Ascending aorta (tissue), 2 donors: ENCODE results near the gene BLOC1S3. TPM values are rescaled to one million over a fixed set of nuclear protein-coding genes. Genes with fewer than 3 reads are reported as not detected.

Experiments
- DNase-seq, 2 donors: peaks; one replicate each; pipeline ENCODE4 v3.0.0-alpha.2; 2019; ENCODE audit warnings: low spot score in 2 of 2
- H3K27ac ChIP-seq, 2 donors: fragments of 200-600 bp; sonication (generic); one replicate each; pipeline ENCODE4 v1.5.1; 2016 to 2017; ENCODE audit warnings: mild to moderate bottlenecking in 1 of 2
- H3K27me3 ChIP-seq: fragments of 200-600 bp; sonication (generic); one replicate; pipeline ENCODE4 v1.5.1; 2017
- H3K36me3 ChIP-seq, 2 donors: fragments of 200-600 bp; sonication (generic); one replicate each; pipeline ENCODE4 v1.5.1; 2016
- H3K4me1 ChIP-seq, 2 donors: fragments of 200-600 bp; sonication (generic); one replicate each; pipeline ENCODE4 v1.5.1; 2016 to 2017; ENCODE audit warnings: mild to moderate bottlenecking in 1 of 2
- H3K4me3 ChIP-seq, 2 donors: fragments of 200-600 bp; sonication (generic); one replicate each; pipeline ENCODE4 v1.5.1; 2016 to 2017; ENCODE audit warnings: mild to moderate bottlenecking in 1 of 2
- H3K9me3 ChIP-seq, 2 donors: fragments of 200-600 bp; sonication (generic); one replicate each; pipeline ENCODE4 v1.5.1; 2016
- intact Hi-C: fragments of 100-400 bp; cut with DNase I; formaldehyde crosslinking; loops from one replicate; pipeline ENCODE4 v1.15.1; 2023
- total RNA-seq: library from RNA; depleted of rRNA; stranded (reverse); fragments of >200 nt; gene quantifications from one replicate; pipeline ENCODE4 v1.1.0, GENCODE V29; 2016
- TF ChIP-seq, protein P1 (sequence below), 3 experiments: fragments of 200-600 bp in 2 of 3; fragments of 450-650 bp in 1 of 3; sonication (generic) in 2 of 3; IDR thresholded peaks; one replicate each; pipeline ENCODE4 v1.5.1; 2016 to 2019; ENCODE audit warnings: antibody characterized with exemption in 3 of 3, mild to moderate bottlenecking in 1 of 3, moderate library complexity in 1 of 3

BLOC1S3 gene
- total RNA-seq, 1 donor from 2014 or later: 0.32 TPM

DNA sequence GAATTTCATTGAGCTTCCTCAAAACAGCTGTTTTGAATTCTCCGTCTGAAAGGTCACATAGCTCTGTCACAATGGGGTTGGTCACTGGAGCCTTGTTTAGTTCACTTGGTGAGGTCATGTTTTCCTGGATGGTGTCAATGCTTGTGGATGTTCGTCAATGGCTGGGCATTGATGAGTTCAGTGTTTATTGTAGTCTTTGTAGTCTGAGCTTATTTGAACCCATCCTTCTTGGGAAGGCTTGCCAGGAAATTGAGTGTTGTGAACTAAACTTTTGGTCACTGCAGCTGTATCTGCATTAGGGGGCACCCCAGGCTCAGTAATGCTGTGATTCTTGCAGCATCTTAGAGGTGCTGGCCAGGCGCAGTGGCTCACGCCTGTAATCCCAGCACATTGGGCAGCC, 22.0 kb downstream of the BLOC1S3 start:
- Histone ChIP-seq H3K9me3 (no peaks in the 10 kb centered on the region), H3K4me3 (no peak overlapping the region), H3K27ac (no peak overlapping the region), H3K4me1 (no peaks in the 10 kb centered on the region), H3K36me3 (no peaks in the 10 kb centered on the region), H3K27me3 (no peaks in the 10 kb centered on the region)
- intact Hi-C loops: no loop called here
- TF ChIP-seq, protein P1, sequence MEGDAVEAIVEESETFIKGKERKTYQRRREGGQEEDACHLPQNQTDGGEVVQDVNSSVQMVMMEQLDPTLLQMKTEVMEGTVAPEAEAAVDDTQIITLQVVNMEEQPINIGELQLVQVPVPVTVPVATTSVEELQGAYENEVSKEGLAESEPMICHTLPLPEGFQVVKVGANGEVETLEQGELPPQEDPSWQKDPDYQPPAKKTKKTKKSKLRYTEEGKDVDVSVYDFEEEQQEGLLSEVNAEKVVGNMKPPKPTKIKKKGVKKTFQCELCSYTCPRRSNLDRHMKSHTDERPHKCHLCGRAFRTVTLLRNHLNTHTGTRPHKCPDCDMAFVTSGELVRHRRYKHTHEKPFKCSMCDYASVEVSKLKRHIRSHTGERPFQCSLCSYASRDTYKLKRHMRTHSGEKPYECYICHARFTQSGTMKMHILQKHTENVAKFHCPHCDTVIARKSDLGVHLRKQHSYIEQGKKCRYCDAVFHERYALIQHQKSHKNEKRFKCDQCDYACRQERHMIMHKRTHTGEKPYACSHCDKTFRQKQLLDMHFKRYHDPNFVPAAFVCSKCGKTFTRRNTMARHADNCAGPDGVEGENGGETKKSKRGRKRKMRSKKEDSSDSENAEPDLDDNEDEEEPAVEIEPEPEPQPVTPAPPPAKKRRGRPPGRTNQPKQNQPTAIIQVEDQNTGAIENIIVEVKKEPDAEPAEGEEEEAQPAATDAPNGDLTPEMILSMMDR (IDR thresholded peaks at IDR 0.05): no peak
- no peak for DNase-seq

DNA sequence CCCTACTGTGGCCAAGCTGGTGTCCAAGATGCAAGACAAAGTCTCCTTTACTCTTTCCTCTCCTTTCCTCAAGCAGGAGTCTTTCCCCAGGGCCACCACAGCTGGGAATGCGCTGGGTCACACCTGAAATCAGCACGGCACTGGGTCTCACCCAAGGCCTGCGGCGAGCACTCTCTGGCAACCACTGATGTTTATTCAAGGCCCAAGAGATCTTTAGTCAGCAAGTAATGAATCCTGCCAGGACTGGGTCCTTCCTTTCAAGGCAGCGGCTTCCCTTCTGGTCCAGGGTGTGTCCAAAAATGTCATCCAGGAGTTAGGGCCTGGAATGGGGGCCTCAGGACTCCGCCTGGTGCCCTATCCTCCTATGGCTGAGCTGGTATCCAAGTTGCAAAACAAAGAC, 24.1 kb downstream of the BLOC1S3 start:
- TF ChIP-seq, protein P1 (IDR thresholded peaks at IDR 0.05): no peak
- Histone ChIP-seq H3K36me3 (no peaks in the 10 kb centered on the region), H3K4me3 (no peak overlapping the region), H3K27ac (no peak overlapping the region), H3K4me1 (no peaks in the 10 kb centered on the region), H3K27me3 (no peaks in the 10 kb centered on the region), H3K9me3 (no peaks in the 10 kb centered on the region)
- intact Hi-C loops: no loop called here
- no peak for DNase-seq

DNA sequence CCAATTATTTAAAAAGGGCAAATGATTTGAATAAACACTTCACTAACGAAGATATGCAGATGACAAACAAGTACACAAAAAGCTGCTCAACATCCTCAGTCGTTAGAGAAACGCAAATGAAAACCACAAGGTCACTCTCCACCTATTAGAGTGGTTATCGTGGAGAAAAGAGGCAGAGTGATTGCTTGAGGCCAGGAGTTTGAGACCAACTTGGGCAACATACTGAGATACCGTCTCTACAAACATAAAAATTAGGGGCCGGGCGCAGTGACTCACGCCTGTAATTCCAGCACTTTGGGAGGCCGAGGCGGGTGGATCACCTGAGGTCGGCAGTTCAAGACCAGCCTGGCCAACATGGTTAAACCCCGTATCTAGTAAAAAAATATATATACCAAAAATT, 27.2 kb downstream of the BLOC1S3 start:
- TF ChIP-seq, protein P1 (IDR thresholded peaks at IDR 0.05): no peak

DNA sequence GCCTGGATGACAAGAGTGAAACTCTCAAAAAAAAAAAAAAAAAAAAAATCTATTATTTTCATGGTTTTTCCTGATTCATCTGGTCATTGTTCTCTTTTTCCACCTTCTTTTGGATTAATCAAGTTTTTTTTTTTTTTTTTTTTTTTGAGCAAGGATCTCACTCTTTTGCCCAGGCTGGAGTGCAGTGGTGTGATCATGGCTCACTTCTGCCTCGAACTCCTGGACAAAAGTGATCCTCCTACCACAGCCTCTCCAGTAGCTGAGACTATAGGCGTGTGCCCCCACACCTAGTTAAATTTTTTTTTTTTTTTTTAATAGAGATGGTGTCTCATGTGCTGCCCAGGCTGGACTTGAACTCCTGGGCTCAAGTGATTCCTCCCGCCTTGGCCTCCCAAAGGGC, 27.7 kb downstream of the BLOC1S3 start:
- Histone ChIP-seq H3K9me3 (no peaks in the 10 kb centered on the region), H3K27me3 (no peaks in the 10 kb centered on the region), H3K36me3 (no peaks in the 10 kb centered on the region), H3K27ac (no peak overlapping the region), H3K4me3 (no peak overlapping the region), H3K4me1 (no peaks in the 10 kb centered on the region)
- DNase-seq: no peak
- TF ChIP-seq, protein P1 (IDR thresholded peaks at IDR 0.05): no peak
- intact Hi-C loops: no loop called here

More for the DNA sequence above, 27.2 kb downstream of the BLOC1S3 start:
- no peaks in the 10 kb centered on the region for H3K36me3 ChIP-seq
- no peaks in the 10 kb centered on the region for H3K4me1 ChIP-seq
- DNase-seq: no peak
- no peak overlapping the region for H3K27ac ChIP-seq
- no peak overlapping the region for H3K4me3 ChIP-seq
- no peaks in the 10 kb centered on the region for H3K27me3 ChIP-seq
- intact Hi-C loops: no loop called here
- no peaks in the 10 kb centered on the region for H3K9me3 ChIP-seq

DNA sequence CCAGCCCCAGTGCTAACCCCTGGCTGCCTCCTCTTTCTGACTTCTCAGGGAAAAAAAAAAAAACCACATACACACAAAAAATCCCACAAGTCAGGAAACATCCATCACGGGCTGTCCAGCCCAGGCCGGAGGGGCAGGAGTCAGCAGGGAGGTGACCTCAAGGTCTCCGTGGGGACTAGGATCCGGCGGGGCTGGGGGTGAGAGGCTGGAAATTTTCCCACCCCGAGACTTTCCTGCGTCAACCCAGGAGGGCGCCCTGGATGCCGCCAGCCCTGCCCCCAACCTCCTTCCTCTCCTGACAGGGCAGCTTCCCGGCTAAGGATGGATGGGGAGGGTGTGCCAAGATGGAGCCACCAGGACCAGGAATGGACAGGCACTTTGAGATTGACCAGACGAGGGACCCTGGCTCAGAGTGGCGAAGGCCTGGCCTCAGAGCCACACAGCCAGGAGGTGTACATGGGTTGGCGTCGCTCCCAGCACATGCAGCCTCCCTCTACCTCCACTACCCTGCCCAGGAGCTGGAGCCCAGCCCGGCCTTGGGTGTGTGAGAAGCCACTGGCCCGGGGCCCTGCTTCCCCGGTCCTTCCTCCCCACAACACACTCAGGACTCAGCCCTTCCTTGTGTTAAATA, 33.3 kb downstream of the BLOC1S3 start:
- H3K27ac ChIP-seq: peak overlapping the region in 1 of 2 donors; percentile 25
- H3K9me3 ChIP-seq: no peaks in the 10 kb centered on the region
- H3K4me1 ChIP-seq: no peaks in the 10 kb centered on the region
- H3K36me3 ChIP-seq: no peaks in the 10 kb centered on the region
- H3K27me3 ChIP-seq: no peaks in the 10 kb centered on the region
- H3K4me3 ChIP-seq: no peak overlapping the region
- intact Hi-C loops: no loop called here
- TF ChIP-seq, protein P1 (IDR thresholded peaks at IDR 0.05): no peak
- no peak for DNase-seq

DNA sequence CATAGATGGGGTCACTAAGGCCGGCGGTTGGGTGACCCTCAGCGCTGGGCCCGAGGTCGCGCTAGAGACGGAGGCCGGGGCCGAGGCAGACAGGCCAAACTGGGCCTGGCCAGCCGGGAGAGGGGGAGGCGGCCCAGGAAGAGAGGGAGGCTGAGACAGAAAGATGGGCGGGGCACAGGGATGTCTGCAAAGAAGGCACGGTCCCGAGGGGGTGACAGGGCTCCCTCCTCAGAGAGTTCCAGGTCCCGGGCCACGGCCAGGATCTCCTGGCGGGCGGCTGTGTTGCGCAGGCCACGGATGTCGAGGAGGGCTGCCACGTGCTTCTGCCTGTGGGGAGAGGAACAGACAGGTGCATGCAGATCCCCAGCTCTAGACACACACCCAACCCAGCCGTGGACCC, 34.4 kb downstream of the BLOC1S3 start:
- no peaks in the 10 kb centered on the region for H3K36me3 ChIP-seq
- H3K9me3 ChIP-seq: no peaks in the 10 kb centered on the region
- intact Hi-C loops: no loop called here
- H3K27me3 ChIP-seq: peaks cover 5% of the 10 kb centered on the region
- DNase-seq: no peak
- TF ChIP-seq, protein P1 (IDR thresholded peaks at IDR 0.05): no peak
- H3K4me1 ChIP-seq: no peaks in the 10 kb centered on the region
- no peak overlapping the region for H3K27ac ChIP-seq
- H3K4me3 ChIP-seq: no peak overlapping the region
